ACC112 (cell line): Measurements from ENCODE around the gene MSMO1.
"Not testable (repeated sequence)": the region's sequence is repeated elsewhere in the genome, so short reads cannot be mapped to it uniquely, and the experiment has no call there.

ENCODE experiments used
- H2AFZ ChIP-seq: fragments of 200-600 bp; sonication (generic); one replicate; pipeline ENCODE4 v1.6.0; 2017; ENCODE audit warnings: antibody characterized with exemption, low read length; ENCODE audit not compliant: unreplicated experiment
- H3K27ac ChIP-seq: fragments of 200-600 bp; sonication (generic); 2 replicates; pipeline ENCODE4 v1.5.1; 2014; ENCODE audit warnings: low read depth, mild to moderate bottlenecking, antibody characterized with exemption, low read length, moderate library complexity
- H3K27me3 ChIP-seq: fragments of 200-600 bp; sonication (generic); 2 replicates; pipeline ENCODE4 v1.6.1; 2014; ENCODE audit warnings: mild to moderate bottlenecking, antibody characterized with exemption, low read length, moderate library complexity, mixed read lengths; ENCODE audit not compliant: insufficient read depth
- H3K36me3 ChIP-seq: fragments of 200-600 bp; sonication (generic); 2 replicates; pipeline ENCODE4 v1.6.1; 2016; ENCODE audit warnings: mild to moderate bottlenecking, antibody characterized with exemption, low read length, moderate library complexity, mixed read lengths; ENCODE audit not compliant: insufficient read depth
- H3K4me1 ChIP-seq: fragments of 200-600 bp; sonication (generic); one replicate; pipeline ENCODE4 v1.6.1; 2016; ENCODE audit warnings: low read length, mixed read lengths; ENCODE audit not compliant: insufficient read depth, unreplicated experiment, control insufficient read depth
- H3K4me3 ChIP-seq: fragments of 200-600 bp; sonication (generic); 2 replicates; pipeline ENCODE4 v1.5.1; 2014; ENCODE audit warnings: mild to moderate bottlenecking, low read depth, low read length
- H3K79me2 ChIP-seq: fragments of 200-600 bp; sonication (generic); one replicate; pipeline ENCODE4 v1.6.0; 2016; ENCODE audit warnings: low read length; ENCODE audit not compliant: control insufficient read depth, unreplicated experiment, insufficient read depth

MSMO1 gene

DNA sequence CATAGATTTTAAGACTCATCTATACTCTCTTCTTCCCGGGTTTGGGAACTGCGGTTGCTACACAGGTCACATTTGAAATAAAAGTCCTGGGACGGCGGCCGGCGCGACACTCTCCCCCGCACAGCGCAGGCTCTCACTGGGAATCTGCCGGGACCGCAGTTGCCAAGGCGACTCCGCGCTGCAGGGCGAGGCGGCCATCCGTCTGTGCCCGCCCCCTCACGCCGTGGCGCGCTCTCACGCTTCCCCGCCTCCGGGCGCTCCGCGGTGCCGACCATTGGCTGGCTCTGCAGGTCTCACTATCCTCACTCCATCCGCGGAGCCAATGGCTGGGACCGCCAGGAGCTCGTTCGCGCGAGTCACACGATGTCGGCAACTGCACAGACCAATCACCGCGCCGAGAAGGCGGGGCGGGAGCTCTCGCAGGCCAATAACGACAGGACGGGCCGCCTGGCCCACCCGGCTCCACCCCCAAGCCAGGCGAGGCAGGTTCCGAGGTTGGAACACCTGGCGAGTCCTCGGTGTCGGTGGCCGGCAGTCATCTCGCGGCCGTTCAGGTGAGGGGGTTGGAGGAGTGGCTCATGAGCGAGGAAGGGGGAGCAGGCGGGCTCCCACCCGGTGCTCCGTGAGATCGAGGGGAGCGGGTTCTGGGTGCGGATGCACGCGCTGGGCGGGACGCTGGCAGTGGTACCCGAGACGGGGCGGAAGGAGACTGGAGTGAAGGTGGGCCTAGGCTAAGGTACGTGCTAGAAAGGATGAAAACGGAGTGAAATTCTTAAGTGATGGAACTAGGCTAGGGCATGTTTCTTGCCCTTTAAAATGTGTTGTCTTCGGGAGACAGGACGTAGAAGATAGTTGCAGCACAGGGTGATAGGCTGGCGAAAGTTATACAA is at the start of gene MSMO1:
Gene MSMO1, plus strand, starts transcription at position 459 of the 890 bp plus-strand sequence. CDS start 5,702 bp downstream, outside the sequence.
- H3K36me3 ChIP-seq, result 0 out of 2 replicates have a peak, but pooled peaks cover 3% of the 10 kb centered on the region
- peak within 1 kb of the TSS; percentile 91 for H3K27ac ChIP-seq
- H3K79me2 ChIP-seq, result peaks cover 49% of the 10 kb centered on the region
- peaks cover 40% of the 10 kb centered on the region for H3K4me1 ChIP-seq
- H2AFZ ChIP-seq, result peak within 1 kb of the TSS; percentile 83
- peak within 1 kb of the TSS; percentile 95 for H3K4me3 ChIP-seq
- H3K27me3 ChIP-seq, result no peaks in the 10 kb centered on the region

DNA sequence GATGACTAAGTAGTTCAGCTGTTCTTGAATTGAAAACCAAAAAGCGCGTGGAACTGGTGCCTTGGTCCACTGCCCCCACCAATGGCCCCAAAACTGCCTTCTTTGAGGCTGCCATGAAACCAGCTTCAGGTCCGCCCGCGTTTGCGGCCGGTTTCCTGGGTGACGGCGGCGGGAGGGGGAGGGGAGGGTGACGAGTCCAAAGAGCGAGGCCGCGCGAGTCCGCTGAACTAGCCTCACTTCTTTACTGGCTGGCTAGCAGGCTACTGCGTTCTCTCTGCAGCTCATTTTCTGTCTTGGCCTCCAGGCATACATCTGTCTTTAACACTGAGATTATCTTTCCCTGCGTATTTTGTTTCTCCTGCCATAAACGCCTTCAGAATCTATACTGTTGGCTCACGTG is 47.9 kb upstream of the MSMO1 start:
- not testable (repeated sequence) for H2AFZ ChIP-seq, H3K79me2 ChIP-seq, H3K4me3 ChIP-seq, H3K36me3 ChIP-seq, H3K4me1 ChIP-seq, H3K27me3 ChIP-seq, H3K27ac ChIP-seq

GRCh38 chr4:165284697-165285096 is 42.8 kb upstream of the MSMO1 start:
- not testable (repeated sequence) for H3K79me2 ChIP-seq, H2AFZ ChIP-seq, H3K27ac ChIP-seq, H3K4me3 ChIP-seq, H3K36me3 ChIP-seq, H3K27me3 ChIP-seq
- H3K4me1 ChIP-seq, result peaks cover 13% of the 10 kb centered on the region

GRCh38 chr4:165286619-165287340 is 40.7 kb upstream of the MSMO1 start:
- not testable (repeated sequence) for H2AFZ ChIP-seq, H3K27me3 ChIP-seq, H3K79me2 ChIP-seq, H3K36me3 ChIP-seq, H3K27ac ChIP-seq, H3K4me3 ChIP-seq
- H3K4me1 ChIP-seq, result peaks cover 13% of the 10 kb centered on the region

DNA sequence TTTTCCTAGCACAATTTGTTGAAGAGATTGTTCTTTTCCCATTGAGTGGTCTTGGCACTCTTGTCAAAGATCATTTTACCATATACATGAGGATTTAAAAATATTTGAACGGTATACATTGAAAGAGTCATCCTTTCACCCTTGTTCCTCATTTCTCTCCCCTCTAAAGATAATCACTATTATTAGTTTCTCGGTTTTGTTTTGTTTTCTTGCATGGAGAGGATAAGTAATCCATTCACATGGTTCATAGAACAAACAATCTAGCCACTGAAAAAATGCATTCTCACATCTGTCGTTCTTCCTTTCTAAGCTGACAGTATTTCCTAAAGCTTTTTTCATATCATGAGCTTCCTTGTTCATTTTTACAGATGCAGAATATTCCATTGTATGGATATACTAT is 39.2 kb upstream of the MSMO1 start:
- no peaks in the 10 kb centered on the region for H3K27me3 ChIP-seq
- peaks cover 13% of the 10 kb centered on the region for H3K4me1 ChIP-seq
- no peak overlapping the region for H3K4me3 ChIP-seq
- no peaks in the 10 kb centered on the region for H3K79me2 ChIP-seq
- H2AFZ ChIP-seq, result no peak overlapping the region
- 0 out of 2 replicates have a peak overlapping the region, but pooled peaks have one; percentile 37 for H3K27ac ChIP-seq
- no peaks in the 10 kb centered on the region for H3K36me3 ChIP-seq

GRCh38 chr4:165288639-165289422 is 38.6 kb upstream of the MSMO1 start:
- Histone ChIP-seq H2AFZ (no peak overlapping the region), H3K4me1 (peaks cover 13% of the 10 kb centered on the region), H3K36me3 (no peaks in the 10 kb centered on the region), H3K79me2 (no peaks in the 10 kb centered on the region), H3K27ac (0 out of 2 replicates have a peak overlapping the region, but pooled peaks have one; percentile 37), H3K4me3 (no peak overlapping the region), H3K27me3 (no peaks in the 10 kb centered on the region)

DNA sequence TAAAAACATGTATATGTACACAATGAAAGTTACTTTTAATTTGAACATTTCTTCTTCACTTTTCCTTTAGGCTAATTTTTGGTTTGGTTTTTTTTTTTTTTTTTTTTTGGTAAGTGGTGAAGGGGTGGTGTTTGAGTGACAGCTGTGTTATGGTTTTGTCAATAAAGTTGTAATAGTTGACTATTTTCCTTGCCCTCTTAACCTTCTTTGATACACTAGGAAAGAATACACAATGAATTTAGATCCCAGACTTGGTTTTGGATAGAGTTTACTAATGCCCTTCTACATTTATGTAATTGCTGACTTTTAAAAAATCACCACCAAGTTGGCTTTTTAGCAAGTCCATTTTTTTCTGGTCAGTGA is 38.1 kb upstream of the MSMO1 start:
- peaks cover 13% of the 10 kb centered on the region for H3K4me1 ChIP-seq
- H3K27ac ChIP-seq, result no peak overlapping the region
- H2AFZ ChIP-seq, result no peak overlapping the region
- no peak overlapping the region for H3K4me3 ChIP-seq
- H3K36me3 ChIP-seq, result no peaks in the 10 kb centered on the region
- no peaks in the 10 kb centered on the region for H3K79me2 ChIP-seq
- H3K27me3 ChIP-seq, result no peaks in the 10 kb centered on the region

DNA sequence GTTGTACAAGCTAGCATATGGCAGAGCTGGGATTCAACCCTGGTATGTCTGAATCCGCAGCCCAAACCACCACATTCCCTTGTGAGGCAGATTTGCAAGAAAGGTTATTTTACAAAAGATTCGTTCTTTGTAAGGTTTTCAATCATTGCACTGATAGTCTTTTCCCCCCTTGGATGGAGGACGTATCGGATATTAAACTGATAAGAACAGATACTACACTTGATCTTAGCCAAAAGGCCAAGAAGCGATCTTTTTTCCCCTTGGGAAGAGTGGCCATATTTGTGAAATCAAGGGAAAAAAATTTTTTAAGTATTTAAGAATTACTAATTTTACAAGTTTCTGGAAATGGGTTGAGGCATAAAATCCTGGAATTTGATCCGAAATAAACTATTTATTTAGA is 34.4 kb upstream of the MSMO1 start:
- no peaks in the 10 kb centered on the region for H3K27me3 ChIP-seq
- peaks cover 11% of the 10 kb centered on the region for H3K4me1 ChIP-seq
- H3K4me3 ChIP-seq, result no peak overlapping the region
- no peak overlapping the region for H2AFZ ChIP-seq
- no peaks in the 10 kb centered on the region for H3K79me2 ChIP-seq
- no peaks in the 10 kb centered on the region; the same call in 1 of the 2 replicates for H3K36me3 ChIP-seq
- H3K27ac ChIP-seq, result no peak overlapping the region

DNA sequence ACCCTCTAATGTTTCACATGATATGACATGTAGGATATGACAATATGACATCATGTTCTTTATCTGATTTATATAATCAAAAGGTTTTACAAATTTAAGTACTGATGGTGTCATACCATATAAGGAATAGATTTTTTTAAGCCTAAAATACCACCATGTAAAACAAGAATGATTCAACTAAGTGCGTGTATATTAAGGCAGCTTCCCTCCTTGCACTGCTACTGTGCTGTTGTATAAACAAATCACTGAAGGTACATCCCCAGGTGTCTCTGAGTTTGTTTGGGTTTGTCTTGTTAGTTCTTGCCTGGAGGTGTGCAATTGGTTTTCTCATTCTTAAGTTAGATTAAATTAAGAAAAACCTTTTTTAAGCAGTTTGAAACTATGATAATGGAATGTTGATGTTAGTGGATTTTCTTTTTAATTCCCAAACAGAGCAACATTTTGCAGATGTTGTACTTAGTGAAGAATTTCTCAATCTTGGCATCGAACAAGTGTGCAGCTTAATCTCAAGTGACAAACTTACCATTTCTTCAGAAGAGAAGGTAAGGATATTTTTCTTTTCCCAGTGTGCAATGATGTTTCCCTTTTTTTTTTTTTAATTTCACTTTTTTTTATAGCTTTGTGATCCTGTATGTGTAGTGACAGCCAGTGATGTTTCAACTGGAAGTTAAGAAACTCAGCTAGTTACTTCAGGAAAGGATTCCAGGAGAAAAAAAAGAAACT is 33.4 kb upstream of the MSMO1 start:
- Histone ChIP-seq H3K4me3 (no peak overlapping the region), H3K36me3 (no peaks in the 10 kb centered on the region; the same call in 1 of the 2 replicates), H3K27ac (no peak overlapping the region), H2AFZ (no peak overlapping the region), H3K27me3 (no peaks in the 10 kb centered on the region), H3K79me2 (no peaks in the 10 kb centered on the region), H3K4me1 (peaks cover 1% of the 10 kb centered on the region)

DNA sequence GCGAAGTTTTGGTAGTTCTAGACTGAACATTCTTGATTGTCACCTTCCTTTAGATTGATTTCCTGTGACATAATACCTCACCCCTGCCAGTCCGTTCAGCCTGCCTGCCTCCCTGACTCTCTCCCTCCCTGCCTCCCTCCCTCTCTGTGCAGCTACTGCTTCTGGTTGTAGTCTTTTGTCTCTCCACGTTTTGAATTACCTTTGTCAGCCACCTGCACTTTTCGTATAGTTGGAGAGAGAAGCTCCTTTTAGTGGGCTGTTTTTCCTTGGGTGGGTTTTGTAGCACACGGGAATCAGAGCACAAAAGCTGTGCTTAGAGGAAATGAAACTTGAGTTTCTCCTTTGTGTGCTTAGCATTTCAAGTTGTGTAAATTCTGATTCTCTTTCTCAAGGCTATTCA is 32.6 kb upstream of the MSMO1 start:
- H3K36me3 ChIP-seq, result no peaks in the 10 kb centered on the region; the same call in 1 of the 2 replicates
- no peaks in the 10 kb centered on the region for H3K27me3 ChIP-seq
- H2AFZ ChIP-seq, result no peak overlapping the region
- no peaks in the 10 kb centered on the region for H3K79me2 ChIP-seq
- no peak overlapping the region for H3K4me3 ChIP-seq
- H3K4me1 ChIP-seq, result no peaks in the 10 kb centered on the region
- H3K27ac ChIP-seq, result no peak overlapping the region
